ENCODE measurements around the gene NDUFS6.

The NDUFS6 gene

GRCh38 chr5:1801222-1801966 is at the start of gene NDUFS6:
Gene NDUFS6, plus strand, starts transcription at chr5:1801407. Its CDS starts 11 bp downstream, at chr5:1801418.
- peak; percentile 65 to 66 for ATAC-seq

GRCh38 chr5:1751864-1752822 is 49.1 kb upstream of the NDUFS6 start:
- ATAC-seq, result no peak

DNA sequence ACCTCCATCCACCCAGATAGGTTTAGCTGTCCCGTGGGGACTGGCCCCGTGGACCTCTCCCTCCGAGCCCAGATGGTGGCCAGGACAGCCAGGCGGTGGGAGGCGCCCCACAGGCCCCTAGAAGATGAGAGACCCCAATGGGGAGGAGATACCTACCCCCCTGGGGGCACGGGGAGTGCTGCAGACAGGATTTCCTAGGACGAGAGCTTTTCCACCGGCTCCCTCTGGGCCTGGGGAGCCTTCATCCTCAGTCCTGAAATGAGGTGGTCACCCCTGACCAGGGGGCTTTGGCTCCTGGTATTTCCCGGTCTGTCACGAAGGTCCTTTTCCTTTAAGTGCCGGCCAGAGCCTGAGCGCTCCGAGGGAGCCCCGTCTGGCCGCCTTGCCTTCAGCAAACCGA is 48.3 kb upstream of the NDUFS6 start:
- ATAC-seq, result no peak

DNA sequence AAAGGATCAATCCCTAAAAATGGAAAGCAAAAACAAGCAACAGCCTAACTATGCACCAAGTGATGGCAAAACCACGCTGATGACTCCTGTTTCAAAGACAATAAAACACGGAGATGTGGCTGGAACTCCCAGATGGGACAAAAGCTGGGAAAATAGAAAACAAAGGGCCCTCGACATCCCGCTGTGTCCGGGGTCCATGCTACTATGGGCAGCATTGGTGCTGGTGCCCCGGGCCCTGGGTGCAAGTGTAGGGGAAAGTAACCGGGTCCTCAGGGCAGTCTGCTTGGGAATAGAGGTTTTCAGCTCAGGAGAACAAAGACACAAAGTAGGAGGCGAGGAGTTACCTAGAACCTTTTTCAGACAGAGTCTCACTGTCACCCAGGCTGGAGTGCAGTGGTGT is 47.7 kb upstream of the NDUFS6 start:
- no peak for ATAC-seq

DNA sequence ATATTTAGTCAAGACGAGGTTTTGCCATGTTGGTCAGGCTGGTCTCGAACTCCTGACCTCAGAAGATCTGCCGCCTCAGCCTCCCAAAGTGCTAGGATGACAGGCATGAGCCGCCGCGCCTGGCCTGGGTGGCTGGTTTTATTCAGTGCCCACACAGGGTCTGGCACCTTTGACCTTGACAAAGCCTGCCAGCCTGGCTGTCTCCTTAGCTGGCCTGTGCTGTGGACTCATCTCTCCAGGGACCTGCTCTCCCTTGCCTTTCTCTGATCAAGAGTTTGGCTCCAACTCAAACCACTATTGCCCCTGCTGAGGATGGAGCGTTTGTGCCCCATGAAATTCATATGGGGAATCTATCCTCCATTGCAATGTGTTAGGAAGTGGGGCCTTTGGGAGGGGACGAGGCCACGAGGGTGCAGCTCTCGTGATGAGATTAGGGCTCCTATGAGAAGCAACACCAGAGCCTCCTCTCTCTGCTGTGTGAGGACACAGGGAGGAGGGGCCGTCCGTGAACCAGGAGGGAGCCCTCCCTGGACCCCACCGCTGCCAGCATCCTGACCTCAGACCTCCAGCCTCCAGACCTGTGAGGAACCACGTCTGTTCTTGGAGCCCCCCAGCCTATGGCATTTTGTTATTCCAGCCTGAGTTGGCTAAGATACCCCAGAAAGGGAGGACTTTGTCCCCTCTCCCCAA is 46.5 kb upstream of the NDUFS6 start:
- ATAC-seq, result no peak

GRCh38 chr5:1755321-1755949 is 45.8 kb upstream of the NDUFS6 start:
- ATAC-seq, result no peak

GRCh38 chr5:1756481-1756880 is 44.7 kb upstream of the NDUFS6 start:
- no peak for ATAC-seq

- no peak for ATAC-seq
Observed at GRCh38 chr5:1757511-1757910, 43.7 kb upstream of the NDUFS6 start.

- ATAC-seq, result no peak
Observed at GRCh38 chr5:1758574-1758973, 42.6 kb upstream of the NDUFS6 start.

DNA sequence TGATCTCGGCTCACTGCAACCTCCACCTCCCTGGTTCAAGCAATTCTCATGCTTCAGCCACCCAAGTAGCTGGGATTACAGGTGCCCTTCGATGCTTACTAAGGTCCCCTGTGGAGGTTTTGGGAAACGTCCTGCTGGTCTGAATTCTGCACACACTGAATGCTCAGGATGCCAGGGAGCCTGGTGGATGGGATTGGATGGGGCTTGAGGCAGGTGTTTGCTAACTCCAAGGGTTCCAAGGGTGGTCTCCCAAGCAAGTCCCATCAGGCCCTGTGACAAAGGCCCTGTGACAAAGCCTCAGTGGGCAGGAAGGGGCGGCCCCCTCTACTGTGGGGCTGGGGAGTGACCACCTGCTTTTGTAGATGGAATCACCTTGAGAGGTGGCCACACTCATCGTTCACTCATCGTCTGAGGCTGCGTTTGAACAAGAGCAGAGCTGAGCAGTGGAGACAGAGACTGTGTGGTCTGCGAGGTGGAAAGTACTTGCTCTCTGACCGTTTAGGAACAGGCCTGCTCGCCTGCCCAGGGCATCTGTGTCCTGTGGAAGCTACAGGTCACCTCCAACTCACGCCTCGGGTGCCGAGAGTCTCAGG is 41.7 kb upstream of the NDUFS6 start:
- ATAC-seq, result no peak

- no peak for ATAC-seq
Observed at GRCh38 chr5:1760231-1760630, 41.0 kb upstream of the NDUFS6 start.

- no peak for ATAC-seq
Observed at GRCh38 chr5:1760656-1761452, 40.4 kb upstream of the NDUFS6 start.

DNA sequence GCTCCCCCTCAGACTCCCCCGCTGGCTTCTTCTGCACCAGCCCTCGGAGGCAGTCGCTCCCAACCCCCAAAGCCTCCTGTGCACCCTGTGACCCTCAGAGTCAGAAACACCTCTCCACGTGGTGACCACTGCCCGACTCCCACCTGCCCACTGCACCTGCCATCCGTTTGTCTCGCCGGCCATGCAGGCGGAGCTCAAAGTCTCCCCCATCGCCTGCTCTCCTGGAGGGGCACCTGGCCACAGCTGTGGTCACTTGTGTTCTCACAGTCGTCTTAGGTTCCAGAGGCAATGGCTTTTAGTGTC is 39.8 kb upstream of the NDUFS6 start:
- no peak for ATAC-seq

DNA sequence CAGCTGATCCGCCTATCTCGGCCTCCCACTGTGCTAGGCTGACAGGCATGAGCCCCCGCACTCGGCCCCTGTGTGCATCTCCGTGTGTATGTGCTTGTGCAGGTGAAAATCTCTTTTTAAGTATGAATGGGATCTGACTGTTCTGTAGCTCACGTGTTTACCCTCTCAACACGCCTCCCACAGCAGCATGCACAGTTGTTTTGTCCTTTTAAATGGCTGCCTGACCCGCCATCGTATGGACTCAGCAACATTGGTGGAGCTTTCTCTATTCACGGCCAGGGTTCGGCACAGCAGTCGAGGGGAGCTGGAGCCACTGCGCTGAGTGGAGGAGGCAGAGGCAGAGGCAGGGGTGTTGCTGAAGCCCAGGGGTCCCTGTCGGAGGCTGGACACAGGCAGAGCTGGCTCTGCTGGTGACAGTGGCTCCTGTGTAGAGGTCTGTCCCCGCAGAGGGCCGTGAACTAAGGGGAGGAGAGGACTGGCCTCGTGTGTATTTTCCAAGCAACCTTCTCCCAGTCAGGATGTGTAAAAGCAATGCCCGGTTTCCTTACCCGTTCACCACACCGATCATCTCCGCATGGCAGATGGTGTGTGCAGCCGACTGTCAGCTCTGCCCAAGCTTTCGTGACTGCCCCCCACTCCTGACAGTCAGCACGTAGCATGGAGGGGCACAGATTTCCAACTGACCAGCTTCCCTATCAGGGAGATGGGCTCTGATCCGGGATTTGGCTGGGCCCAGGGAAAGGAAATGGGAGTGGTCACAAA is 38.9 kb upstream of the NDUFS6 start:
- ATAC-seq, result no peak

GRCh38 chr5:1762883-1763547 is 38.2 kb upstream of the NDUFS6 start:
- ATAC-seq, result no peak

GRCh38 chr5:1763548-1763911 is 37.7 kb upstream of the NDUFS6 start:
- no peak for ATAC-seq

- no peak for ATAC-seq
Observed at GRCh38 chr5:1763960-1764605, 37.1 kb upstream of the NDUFS6 start.

DNA sequence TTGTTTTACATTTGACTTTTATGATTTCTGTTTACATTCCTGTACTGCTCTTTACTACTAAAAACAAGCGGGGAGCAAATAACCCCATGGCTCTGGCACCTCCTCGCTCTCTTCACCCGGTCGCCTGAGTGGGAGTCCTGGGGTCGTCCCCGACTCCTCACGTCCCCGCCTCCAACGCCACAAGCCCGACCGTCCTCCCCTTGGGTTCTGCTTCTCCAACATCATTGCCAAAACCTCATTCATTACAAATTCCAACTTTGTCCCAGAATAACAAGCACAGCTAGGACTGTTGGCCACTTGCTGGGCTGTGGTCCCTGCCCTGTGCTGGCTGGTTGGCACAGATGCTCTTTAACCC is 36.6 kb upstream of the NDUFS6 start:
- no peak for ATAC-seq

GRCh38 chr5:1765141-1765879 is 35.9 kb upstream of the NDUFS6 start:
- ATAC-seq, result no peak
